GM12878 (cell line): ENCODE measurements around the gene GIMAP4. TPM values are rescaled to one million over a fixed set of nuclear protein-coding genes. Genes with fewer than 3 reads are reported as not detected.

ENCODE experiments used
- ATAC-seq: fragments of 200-7000 bp; cut with Tn5 transposase; 3 replicates; pipeline ENCODE4 v1.9.1; 2020; ENCODE audit warnings: mild to moderate bottlenecking, moderate library complexity
- BruUV-seq: library from RNA; stranded (reverse); fragments of 400-500 nt; replicated peaks from 2 replicates; lab custom pipeline; 2021; lab: Mats Ljungman, UMichigan
- CTCF ChIA-PET: fragments of 300-600 bp; sonication (Branson Sonifier 250); formaldehyde crosslinking; extraction: SDS; loops from one replicate; lab custom pipeline; 2021; ENCODE audit warnings: inconsistent platforms; lab: Yijun Ruan, JAX
- POLR2A ChIA-PET: fragments of 350-600 bp; formaldehyde crosslinking; extraction: SDS; loops from one replicate; lab custom pipeline; 2021; ENCODE audit warnings: inconsistent platforms; lab: Charles Lee
- RAD21 ChIA-PET: fragments of 300-600 bp; sonication (Branson Sonifier 250); formaldehyde crosslinking; loops from one replicate; lab custom pipeline; 2023; ENCODE audit warnings: antibody characterized with exemption; ENCODE audit not compliant: unreplicated experiment; lab: Charles Lee
- SMC1A ChIA-PET: fragments of 300-600 bp; sonication (Branson Sonifier 250); formaldehyde crosslinking; loops from one replicate; lab custom pipeline; 2023; ENCODE audit not compliant: unreplicated experiment, uncharacterized antibody; lab: Charles Lee
- DNase-seq: peaks from one replicate; pipeline ENCODE4 v3.0.0-alpha.2; 2011; ENCODE audit warnings: low read depth, low spot score
- FAIRE-seq: peaks from 3 replicates; lab custom pipeline; 2011; peaks lifted over from hg19 to GRCh38; lab: Jason Lieb, UNC
- H2AFZ ChIP-seq: 2 replicates; pipeline ENCODE4 v1.6.0; 2011; ENCODE audit warnings: low read depth, low read length, control low read depth; ENCODE audit not compliant: control insufficient read depth
- H3K27ac ChIP-seq: 2 replicates; pipeline ENCODE4 v1.5.1; 2011; ENCODE audit warnings: control low read depth; ENCODE audit not compliant: control insufficient read depth, insufficient read depth
- H3K27me3 ChIP-seq, 2 experiments: replicated peaks in 1 of 2; 2 replicates each; pipeline versions ENCODE4 v1.6.0 to v1.6.1; 2011; ENCODE audit warnings: low read length in 1 of 2; ENCODE audit not compliant: control insufficient read depth in 2 of 2, insufficient read depth in 2 of 2
- H3K36me3 ChIP-seq, 2 experiments: 2 replicates each; pipeline ENCODE4 v1.5.1; 2011; ENCODE audit warnings: low read length in 1 of 2; ENCODE audit not compliant: control insufficient read depth in 2 of 2, insufficient read depth in 2 of 2
- H3K4me1 ChIP-seq: 2 replicates; pipeline ENCODE4 v1.6.1; 2011; ENCODE audit warnings: mild to moderate bottlenecking, low read length, moderate library complexity, mixed read lengths; ENCODE audit not compliant: control insufficient read depth, insufficient read depth
- H3K4me2 ChIP-seq: 2 replicates; pipeline ENCODE4 v1.6.0; 2011; ENCODE audit warnings: control low read depth; ENCODE audit not compliant: control insufficient read depth, insufficient read depth
- H3K4me3 ChIP-seq: fragments of 200-600 bp; sonication (generic); 2 replicates; pipeline ENCODE4 v1.5.1; 2016
- H3K79me2 ChIP-seq: 2 replicates; pipeline ENCODE4 v1.6.0; 2011; ENCODE audit warnings: low read length; ENCODE audit not compliant: control insufficient read depth, insufficient read depth
- H3K9ac ChIP-seq: 2 replicates; pipeline ENCODE4 v1.8.0; 2011; ENCODE audit warnings: low read length, control low read depth, mixed read lengths; ENCODE audit not compliant: control insufficient read depth, insufficient read depth
- H3K9me3 ChIP-seq: replicated peaks from 3 replicates; pipeline ENCODE4 v1.5.1; 2011; ENCODE audit warnings: mild to moderate bottlenecking, low read length; ENCODE audit not compliant: control insufficient read depth, insufficient read depth
- H4K20me1 ChIP-seq: 2 replicates; pipeline ENCODE4 v1.6.0; 2011; ENCODE audit not compliant: control insufficient read depth, insufficient read depth
- ASH2L ChIP-seq: fragments of 300-600, 200-600 bp; sonication (generic); IDR thresholded peaks from 2 replicates; pipeline ENCODE4 v1.6.1; 2017; ENCODE audit warnings: low read depth, mild to moderate bottlenecking, borderline replicate concordance
- BMI1 ChIP-seq: fragments of 450-650 bp; IDR thresholded peaks from 2 replicates; pipeline ENCODE4 v1.6.1; 2016; ENCODE audit warnings: mild to moderate bottlenecking, moderate library complexity, borderline replicate concordance
- JUNB ChIP-seq: IDR thresholded peaks from 2 replicates; pipeline ENCODE4 v1.6.1; 2016; ENCODE audit warnings: antibody characterized with exemption, mild to moderate bottlenecking
- MEF2A ChIP-seq: IDR thresholded peaks from 2 replicates; pipeline ENCODE4 v1.6.1; 2011; ENCODE audit warnings: low read depth, mild to moderate bottlenecking, low read length, moderate library complexity; ENCODE audit not compliant: insufficient read depth
- NFYB ChIP-seq: IDR thresholded peaks from 2 replicates; pipeline ENCODE4 v1.6.1; 2011; ENCODE audit warnings: low read depth, mild to moderate bottlenecking, low read length, improper control_type of control experiment, moderate library complexity; ENCODE audit not compliant: insufficient read depth
- NR2F1 ChIP-seq: fragments of 450-650 bp; conservative IDR thresholded peaks from 2 replicates; pipeline ENCODE4 v1.6.1; 2017; ENCODE audit warnings: mild to moderate bottlenecking
- RBBP5 ChIP-seq: fragments of 200-600 bp; sonication (generic); conservative IDR thresholded peaks from 2 replicates; pipeline ENCODE4 v1.6.1; 2016
- ZBED1 ChIP-seq: IDR thresholded peaks from 2 replicates; pipeline ENCODE4 v1.6.1; 2016; ENCODE audit warnings: borderline replicate concordance
- ZNF217 ChIP-seq: fragments of 450-650 bp; IDR thresholded peaks from 2 replicates; pipeline ENCODE4 v1.6.1; 2017; ENCODE audit warnings: antibody characterized with exemption, mild to moderate bottlenecking
- ZNF622 ChIP-seq: fragments of 450-650 bp; IDR thresholded peaks from 2 replicates; pipeline ENCODE4 v1.6.1; 2017; ENCODE audit warnings: mild to moderate bottlenecking, inconsistent platforms
- WGBS: methylation state at CpG from one replicate; pipeline ENCODE4 v1.1.6; 2016; ENCODE audit warnings: low lambda C conversion rate; ENCODE audit not compliant: insufficient replicate concordance, insufficient coverage; ENCODE audit errors: missing lambda C conversion rate; 5-methylcytosine and 5-hydroxymethylcytosine counted together
- in situ Hi-C: fragments of 300-500 bp; cut with MboI; formaldehyde crosslinking; loops from 9 replicates; pipeline ENCODE4 v1.14.3; 2018; ENCODE audit warnings: mixed read lengths
- intact Hi-C: fragments of 100-400 bp; cut with micrococcal nuclease; formaldehyde crosslinking; loops from one replicate; pipeline ENCODE4 v1.14.2; 2022; ENCODE audit not compliant: unreplicated experiment
- polyA plus RNA-seq, 11 experiments: library from polyadenylated mRNA; depleted of rRNA in 4 of 11; unstranded in 6 of 11; stranded (reverse) in 5 of 11; fragments of >200 nt; fragmentation: Nextera tagmentation in 4 of 11; fragmentation: Illumina TruSeq in 1 of 11; extraction: Ambion mirVana in 4 of 11; extraction: Trizol in 1 of 11; gene quantifications; 1 replicate in 1 of 11; 2 replicates in 10 of 11; pipeline versions ENCODE4 v1.2.1 to v1.2.3, GENCODE V29; 2011 to 2016; ENCODE audit warnings: inconsistent platforms in 2 of 11, missing spikeins in 2 of 11, low read depth in 1 of 11
- total RNA-seq, 4 experiments: library from RNA; depleted of rRNA in 3 of 4; stranded (reverse); fragments of >200 nt in 3 of 4; fragmentation: Illumina TruSeq in 1 of 4; extraction: Trizol in 1 of 4; gene quantifications; 2 replicates each; pipeline versions ENCODE4 v1.2.1 to v1.2.3, GENCODE V29; 2013 to 2021

The GIMAP4 gene
- total and polyA plus RNA-seq, 10 of the 15 experiments (the other 5 are each of a cell fraction or from before 2014, with no cell fraction given) = 0.06 to 1.5 (median 0.32) TPM; not detected in 1

DNA sequence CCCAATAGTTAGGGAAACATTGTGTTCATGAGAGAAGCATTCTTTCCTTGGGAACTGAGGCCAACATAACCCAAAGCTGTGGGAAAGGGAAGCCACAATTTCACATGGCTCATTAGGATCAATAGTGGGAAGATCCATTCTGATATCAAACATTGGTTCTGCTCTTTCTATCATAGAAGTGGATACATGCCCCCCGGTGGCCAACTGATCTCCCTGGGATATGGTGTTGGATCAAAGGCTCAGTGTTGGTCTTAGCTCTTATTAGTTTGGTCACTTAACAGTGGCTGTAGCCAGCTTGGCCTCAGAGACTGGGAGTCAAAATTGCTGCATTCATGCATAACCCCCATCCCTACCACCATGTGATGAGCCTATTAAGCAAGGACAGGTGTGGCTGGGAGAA, 6.7 kb upstream of the GIMAP4 start:
- Histone ChIP-seq H3K27ac (no peak overlapping the region), H3K36me3 (no peaks in the 10 kb centered on the region), H3K4me3 (no peak overlapping the region), H3K27me3 (no peaks in the 10 kb centered on the region), H3K4me2 (no peak overlapping the region), H3K9me3 (peaks cover 9% of the 10 kb centered on the region), H3K79me2 (no peaks in the 10 kb centered on the region), H2AFZ (no peak overlapping the region), H3K9ac (no peak overlapping the region)
- POLR2A ChIA-PET = no interaction called here
- no peak for DNase-seq
- SMC1A ChIA-PET = no interaction called here
- no TSS peak for BruUV-seq
- ATAC-seq = no peak
- no peak for TF ChIP-seq BMI1
- no peak for TF ChIP-seq NFYB
- TF ChIP-seq RBBP5 = no peak
- no peak for TF ChIP-seq ASH2L
- TF ChIP-seq MEF2A = no peak
- TF ChIP-seq NR2F1 = no peak
- TF ChIP-seq, all 136 proteins: peak for 0
- no peak for FAIRE-seq
- 42% methylated on average over 1 of the region's 1 CpG for WGBS
- Histone ChIP-seq H3K4me1 (no peaks in the 10 kb centered on the region), H4K20me1 (no peaks in the 10 kb centered on the region)
- RAD21 ChIA-PET = no interaction called here
- CTCF ChIA-PET = no interaction called here
- intact Hi-C loops = no loop called here
- in situ Hi-C loops = no loop called here

DNA sequence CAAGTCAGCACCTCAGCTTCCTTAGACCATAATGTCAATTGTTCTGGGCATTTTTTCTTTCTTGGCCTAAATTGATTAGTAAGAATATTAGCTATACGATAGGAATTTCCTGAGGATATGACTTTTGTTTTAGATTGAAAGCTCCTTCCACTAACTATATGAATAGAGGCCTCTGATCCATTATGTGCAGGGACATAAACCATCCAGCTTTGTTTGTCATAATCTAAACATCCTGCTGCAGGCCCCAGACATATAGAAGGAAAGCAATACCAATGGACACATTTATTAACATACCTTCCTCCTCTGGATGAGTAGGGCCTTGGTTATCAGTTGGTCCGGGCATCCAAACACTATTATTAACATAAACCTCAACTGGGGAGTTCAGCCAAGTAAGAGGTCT, 4.3 kb upstream of the GIMAP4 start:
- RAD21 ChIA-PET = no interaction called here
- Histone ChIP-seq H3K79me2 (no peaks in the 10 kb centered on the region), H3K27me3 (no peaks in the 10 kb centered on the region), H3K4me2 (no peak overlapping the region), H3K4me1 (no peaks in the 10 kb centered on the region), H3K4me3 (no peak overlapping the region), H2AFZ (no peak overlapping the region), H4K20me1 (no peaks in the 10 kb centered on the region), H3K9ac (no peak overlapping the region), H3K27ac (no peak overlapping the region), H3K9me3 (peaks cover 9% of the 10 kb centered on the region), H3K36me3 (no peaks in the 10 kb centered on the region)
- ATAC-seq = no peak
- FAIRE-seq = no peak
- intact Hi-C loops = no loop called here
- 23% methylated on average over 2 of the region's 2 CpGs for WGBS
- in situ Hi-C loops = no loop called here
- CTCF ChIA-PET = interaction anchor here (1.2 kb wide), 1 partner anchor 193 kb away, joined by 4 read pairs; no protein-coding TSS in a partner anchor
- no peak for DNase-seq
- SMC1A ChIA-PET = interaction anchor here (1.3 to 1.9 kb wide), 2 partner anchors 9 to 160 kb away, joined by 3 to 6 read pairs; no protein-coding TSS in a partner anchor
- no TSS peak for BruUV-seq
- TF ChIP-seq JUNB = no peak
- no peak for TF ChIP-seq ZNF217
- no peak for TF ChIP-seq ZNF622
- no peak for TF ChIP-seq ZBED1
- POLR2A ChIA-PET = no interaction called here
